ENCODE data around the gene NEGR1.

NEGR1 gene

DNA sequence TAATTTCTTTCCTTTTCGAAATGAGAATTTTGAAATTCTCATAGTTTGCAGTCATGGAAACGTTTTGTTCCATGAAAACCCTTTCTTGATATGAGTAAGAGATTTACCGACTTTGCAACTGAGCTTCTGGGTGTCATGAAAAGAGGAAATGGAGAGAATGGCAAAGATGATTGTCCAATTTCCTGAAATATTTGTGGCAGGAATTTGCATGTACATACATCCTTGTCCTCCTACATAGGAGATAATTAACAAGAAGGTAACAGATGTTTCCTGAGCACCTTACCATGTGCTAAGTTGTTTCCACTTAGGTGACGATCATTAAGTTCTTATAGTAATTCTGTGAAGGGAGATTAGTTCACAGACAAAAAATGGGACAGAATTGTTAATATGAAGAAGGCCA lies 170.7 kb downstream of the NEGR1 start:
- no peak for DNase-seq

DNA sequence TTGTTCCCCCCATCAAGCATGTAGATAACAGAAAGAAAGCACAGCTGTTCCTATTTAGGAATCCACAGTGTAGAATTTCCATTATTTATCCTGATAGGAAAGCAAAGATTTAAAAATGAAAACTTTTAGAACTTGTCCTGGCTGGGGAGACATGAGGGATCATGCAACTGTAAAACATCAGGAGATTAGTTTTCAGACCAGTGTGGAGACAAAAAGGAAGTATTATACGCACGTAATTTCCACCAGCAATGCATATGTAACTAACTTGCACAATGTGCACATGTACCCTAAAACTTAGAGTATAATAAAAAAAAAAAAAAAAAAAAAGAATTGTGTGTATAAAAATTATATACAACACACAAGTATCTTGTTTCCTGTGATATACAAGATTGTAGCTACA lies 172.4 kb downstream of the NEGR1 start:
- DNase-seq = no peak

DNA sequence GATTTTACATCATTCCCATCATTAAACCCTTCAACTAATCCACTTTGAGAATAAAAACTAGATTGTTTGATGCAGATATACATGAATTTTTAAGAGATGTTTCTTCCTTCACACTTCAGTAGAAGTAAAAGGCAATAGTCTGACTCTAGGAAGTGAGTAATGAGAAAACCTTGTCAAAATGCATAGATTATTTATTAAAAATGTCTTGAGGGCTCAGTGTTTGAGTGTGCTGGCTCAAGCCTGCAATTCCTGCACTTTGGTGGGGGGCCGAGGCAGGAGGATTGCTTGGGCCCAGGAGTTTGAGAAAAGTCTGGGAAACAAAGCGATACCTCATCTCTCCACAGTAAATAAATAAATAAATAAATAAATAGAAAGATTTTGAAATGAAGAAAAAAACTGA lies 177.1 kb downstream of the NEGR1 start:
- no peak for DNase-seq

DNA sequence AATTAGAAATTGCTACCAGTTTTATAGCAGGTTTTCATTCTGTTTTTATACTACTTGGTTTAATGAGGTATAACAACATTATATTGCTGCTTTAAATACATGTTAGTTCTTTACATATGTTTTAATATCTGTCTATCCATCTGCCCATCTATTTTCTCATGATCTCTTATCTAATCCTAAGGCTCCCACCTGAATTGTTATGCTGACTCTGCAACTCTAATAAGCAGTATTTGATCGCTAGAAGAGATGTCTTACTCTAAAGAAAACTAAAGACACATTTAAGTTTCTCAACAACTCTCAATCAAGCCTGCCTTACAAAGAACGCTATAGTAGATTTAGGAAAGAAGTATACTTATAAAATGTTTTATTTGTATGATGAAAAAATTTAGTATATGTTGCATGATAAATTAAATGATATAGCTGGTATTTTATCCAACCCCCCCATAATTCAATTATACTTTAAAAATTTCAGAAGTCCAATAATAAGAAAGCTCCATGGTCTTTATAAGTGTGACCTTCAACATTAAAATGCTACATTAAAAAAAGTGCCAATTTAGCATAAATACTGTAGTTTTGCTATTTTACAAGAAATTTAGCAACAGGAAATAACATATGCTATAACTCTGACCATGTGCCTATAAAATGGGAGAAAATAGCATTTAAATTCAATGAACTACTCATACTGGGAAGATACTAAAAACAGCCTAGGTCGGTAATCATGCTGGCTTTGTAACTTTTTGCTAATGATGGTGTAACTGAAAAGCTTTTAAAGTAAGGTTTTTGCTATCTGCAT lies 180.3 kb downstream of the NEGR1 start:
- no peak for DNase-seq

DNA sequence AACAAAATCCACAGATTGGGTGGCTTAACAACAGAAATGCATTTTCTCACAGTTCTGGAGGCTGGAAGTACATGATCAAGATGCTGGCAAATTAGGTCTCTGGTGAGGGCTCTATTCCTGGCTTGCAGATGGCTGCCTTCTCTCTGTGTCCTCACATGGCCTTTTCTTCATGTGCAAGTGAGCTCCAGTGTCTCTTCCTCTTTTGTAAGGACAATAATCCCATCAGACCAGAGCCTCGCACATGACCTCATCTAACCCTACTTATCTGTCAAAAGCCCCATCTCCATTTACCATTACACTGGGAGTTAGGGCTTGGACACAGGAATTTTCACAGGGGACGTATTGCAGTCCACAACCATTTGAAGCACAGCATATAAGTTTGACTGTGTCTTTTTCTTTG lies 181.6 kb downstream of the NEGR1 start:
- DNase-seq = no peak

DNA sequence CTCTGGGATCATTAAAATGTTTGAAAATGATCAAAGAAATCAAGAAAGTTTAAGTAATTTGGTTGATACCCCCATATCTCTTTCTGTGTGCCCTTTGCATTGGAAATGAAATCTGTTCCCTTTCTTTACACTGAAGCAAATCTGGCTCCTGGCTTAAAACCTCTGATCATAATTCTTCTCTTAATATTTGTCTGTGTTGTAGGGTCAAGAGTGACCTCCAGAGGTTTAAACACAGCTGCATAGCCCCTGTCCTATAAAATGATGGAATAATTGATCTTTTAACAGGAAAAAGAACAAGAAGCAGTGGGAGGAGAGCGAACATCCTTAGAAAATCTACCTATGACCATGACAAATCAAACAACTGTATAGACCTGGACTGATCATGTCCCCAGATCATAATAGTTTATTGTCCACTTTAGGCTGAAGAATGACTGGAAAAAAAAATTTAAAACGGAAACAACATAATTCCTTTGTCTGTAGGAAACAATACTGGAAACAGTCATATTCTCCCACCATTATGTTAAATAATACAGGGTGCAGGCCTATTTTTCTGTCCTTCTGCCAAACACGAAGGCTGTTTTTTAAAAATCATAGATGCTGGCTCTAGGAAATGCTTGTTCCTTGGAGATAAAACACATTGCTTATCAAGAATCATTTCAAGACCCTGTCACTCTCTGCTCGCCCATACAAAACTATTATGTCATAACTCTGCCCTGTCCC lies 184.3 kb downstream of the NEGR1 start:
- DNase-seq = no peak

DNA sequence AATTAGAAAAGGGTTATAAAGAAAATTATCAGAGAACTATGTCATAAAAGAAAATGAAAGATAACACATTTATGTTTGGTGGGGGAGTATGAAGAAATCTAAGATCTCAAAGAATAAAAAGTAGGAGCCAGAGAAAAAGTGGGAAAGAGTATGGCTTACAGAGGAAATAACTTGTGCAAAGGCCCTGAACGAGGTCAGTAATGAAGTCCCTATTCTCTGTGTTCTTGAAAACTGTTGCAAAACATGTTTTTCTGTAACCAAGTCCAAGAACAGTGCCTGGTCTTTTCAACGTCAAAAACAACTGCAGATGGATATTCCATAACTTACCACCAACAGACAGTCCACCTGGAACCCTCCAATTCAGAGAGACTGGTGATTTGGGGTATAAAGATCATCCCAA lies 188.1 kb downstream of the NEGR1 start:
- DNase-seq = no peak

DNA sequence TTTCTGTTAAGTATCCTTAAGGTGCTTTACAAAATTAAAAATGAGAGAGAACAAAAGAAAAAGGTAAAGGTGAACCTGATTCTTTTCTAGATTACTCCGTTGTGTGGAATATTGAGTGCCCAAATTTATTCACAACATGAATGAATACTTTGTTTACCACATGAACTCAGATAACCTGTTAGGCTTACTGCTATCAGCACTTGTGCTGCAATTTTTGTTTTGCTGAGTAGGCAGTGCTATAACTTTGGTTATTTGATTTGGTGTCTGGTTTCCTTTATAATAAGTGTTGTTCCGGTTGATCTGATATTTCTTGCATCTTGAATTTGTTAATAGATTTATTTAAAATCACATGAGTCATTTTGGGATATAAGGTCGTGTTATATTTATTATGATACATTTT lies 195.9 kb downstream of the NEGR1 start:
- no peak for DNase-seq

DNA sequence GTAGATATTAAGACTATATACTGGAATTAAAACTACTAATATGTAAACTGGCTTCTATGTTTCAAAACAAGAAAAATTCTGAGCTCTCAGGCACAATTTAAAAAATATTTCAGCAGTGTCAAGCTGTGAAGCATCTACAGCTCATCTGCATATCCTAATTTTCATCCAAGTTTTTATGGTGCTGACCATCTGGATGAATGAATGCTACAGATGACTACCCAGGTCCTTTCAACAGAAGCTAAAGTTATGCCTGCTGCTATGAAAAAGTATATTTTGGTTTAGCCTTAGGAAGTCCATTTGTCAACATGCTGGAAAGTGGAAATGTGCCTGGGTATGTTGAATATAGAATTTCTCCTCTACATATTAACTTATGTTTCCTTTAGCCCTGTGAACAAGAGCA lies 206.9 kb downstream of the NEGR1 start:
- DNase-seq = no peak

DNA sequence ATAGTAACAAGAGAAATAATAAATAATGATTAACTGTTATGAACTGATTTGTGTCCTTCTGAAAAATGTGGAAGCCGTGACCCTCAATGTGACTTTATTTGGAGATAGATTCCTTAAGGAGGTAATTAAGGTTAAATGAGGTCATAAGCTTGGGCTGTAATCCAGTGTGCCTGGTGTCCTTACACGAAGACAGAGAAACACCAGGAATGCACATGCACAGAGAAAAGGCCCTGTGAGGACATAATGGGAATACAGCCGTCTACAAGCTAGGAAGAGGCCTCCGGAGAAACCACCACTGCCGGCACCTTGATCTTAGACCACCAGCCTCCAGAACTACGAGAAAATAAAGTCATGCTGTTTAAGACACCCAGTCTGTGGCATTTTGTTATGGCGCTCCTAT lies 215.9 kb downstream of the NEGR1 start:
- no peak for DNase-seq

DNA sequence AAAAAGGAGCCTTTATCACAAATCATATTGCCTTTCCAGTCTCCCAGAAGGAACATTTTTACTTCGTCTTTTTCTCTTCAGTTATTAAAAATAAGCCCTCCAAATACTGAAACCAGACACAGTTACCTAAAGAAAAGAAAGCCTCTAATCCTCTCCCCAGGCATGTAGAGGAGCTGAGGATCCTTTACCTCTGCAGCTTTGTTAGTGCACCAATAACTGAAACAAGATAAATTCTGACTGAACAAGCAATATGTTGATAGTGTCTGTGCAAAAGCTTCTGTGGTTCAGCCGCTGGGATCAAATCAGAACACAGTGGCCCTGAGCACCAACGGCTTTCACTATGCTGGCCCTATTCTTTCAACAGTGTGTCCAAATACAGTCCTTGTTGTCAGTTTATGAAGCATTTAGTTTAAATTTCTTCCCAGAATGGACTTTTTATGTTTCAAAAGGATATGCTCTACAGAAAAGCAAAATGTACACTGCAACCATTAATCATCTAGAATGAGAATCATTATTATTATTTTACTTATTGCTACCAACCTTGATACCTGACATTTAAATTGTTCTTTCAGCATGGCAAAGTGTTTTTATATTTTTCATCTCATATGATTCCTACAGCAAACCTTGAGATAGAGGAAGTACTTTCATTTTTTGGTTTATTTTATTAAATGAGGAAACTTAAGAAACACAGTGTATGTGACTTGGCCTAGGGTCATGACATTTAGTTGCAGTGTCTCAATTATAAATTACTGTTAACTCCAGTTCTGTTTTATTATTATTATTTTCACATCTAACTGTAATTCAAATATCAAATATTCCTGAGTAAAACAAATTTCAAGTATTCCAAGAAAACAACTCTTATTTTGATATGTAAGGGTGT lies 217.9 kb downstream of the NEGR1 start:
- DNase-seq = no peak

DNA sequence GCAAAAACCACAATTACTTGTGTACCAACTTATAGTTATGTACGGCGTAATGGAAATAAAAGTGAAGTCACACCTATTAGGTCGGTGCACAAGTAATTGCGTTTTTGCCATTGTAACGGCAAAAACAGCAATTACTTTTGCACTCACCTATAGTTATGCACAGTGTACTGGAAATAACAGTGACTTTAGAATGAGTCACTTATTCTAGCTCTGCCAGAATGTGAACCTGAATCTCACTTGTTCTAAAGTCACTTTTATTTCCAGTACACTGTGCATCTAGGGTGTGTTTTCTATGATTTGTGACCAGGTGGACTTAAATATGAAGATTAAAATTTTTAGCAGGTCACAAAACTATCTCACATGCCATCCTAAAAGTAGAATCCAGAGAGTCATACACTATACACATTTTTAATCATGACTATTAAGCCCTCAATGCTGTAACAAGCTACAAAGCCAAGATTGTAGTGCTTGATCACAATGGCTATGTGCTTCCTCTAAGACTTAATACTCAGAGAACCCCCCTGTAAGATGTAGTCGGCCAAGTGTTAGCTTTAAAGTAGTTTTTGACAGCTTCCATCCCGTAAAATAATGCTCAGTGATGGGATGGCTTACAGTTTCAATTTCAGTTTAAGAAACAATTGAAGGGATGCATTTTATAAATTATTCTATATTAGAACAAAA lies 218.8 kb downstream of the NEGR1 start:
- DNase-seq = no peak

DNA sequence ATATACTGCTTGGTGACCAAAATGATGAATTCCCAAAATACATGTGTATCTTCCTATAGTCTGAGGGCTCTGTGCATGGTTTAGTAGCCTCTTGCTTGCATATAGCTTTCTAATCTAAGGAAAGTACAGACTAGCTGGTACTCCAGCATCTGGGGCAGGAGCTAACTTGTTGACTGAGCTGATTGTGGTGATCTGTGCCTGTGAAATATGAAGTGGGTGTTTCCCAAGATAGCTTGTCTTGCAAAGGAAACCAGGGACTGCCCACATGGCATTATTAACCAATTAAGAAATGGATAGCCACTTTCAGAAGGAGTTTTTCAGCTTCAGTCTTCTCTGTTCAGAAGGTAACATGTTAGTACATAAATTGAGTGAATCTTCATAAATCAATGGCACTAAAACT lies 219.8 kb downstream of the NEGR1 start:
- no peak for DNase-seq

DNA sequence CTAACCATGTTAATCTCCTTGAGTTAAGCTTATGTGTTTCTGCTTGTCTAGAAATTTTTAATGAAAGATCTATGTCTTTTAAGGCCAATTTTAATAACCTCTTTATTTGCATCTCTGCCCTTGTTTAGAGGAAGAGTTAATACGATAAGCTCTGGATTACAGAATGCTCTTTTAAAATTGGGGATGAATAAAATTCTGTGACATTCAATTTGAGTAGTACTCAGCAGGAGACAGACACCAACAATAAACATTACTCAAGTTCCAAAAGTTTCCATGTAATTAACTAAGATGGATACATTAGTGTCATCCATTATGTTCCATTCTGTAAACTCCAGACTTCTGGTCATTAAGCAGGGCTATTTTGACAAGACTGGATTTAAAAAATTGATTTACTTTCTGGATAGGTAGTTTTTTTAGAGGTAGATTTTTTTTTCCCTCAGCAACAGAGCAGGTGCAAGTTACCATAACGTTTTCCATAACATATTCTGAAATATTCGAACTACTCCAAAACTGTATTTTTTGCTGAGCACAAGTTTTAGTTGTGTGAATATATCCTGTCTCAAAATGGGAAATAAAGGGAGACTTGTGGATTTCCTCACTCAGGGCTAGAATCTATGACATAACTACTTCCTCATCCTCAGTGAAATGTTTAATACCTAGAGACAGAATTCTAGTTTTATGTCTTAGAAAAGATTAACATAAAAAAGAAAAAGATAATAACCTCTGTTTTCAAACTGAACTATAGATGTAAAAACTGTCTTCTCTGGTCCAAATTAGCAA lies 221.7 kb downstream of the NEGR1 start:
- DNase-seq = no peak

DNA sequence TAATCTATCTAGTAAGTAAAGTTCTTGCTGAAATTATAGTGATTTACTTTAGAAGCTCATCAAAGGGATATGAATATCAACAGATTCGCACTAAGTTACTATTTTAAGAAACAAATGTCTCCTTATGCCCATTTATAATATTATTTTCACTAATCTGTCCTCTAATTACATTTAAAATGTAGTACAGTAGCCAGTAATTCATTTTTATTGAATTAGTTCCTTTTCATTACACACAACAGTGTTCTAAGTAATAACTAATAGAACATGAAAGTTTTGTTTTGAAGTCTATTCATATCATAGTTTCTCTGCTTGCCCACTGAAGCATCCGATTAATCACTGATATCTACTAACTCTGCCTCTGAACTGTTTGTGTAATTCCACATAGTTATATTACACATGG lies 225.8 kb downstream of the NEGR1 start:
- DNase-seq = no peak

DNA sequence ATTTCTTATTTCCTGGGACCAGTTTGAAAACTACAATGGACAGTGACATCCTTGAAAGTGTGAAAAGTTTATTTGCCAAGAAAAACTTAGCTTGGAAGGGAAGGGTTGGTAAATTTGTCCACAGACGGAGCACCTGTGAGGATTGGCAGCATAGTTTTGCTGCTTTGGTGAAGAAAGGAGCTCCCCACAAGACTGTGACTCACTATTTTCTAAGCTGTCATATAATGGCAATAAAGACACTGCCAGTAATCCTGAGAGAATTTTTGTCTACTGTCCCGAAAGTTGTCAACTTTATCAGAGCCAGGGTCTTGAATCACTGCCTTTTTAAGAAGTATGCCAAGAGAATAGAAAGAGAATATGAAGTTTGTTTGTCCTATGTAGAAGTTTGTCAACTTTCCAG lies 230.8 kb downstream of the NEGR1 start:
- no peak for DNase-seq

DNA sequence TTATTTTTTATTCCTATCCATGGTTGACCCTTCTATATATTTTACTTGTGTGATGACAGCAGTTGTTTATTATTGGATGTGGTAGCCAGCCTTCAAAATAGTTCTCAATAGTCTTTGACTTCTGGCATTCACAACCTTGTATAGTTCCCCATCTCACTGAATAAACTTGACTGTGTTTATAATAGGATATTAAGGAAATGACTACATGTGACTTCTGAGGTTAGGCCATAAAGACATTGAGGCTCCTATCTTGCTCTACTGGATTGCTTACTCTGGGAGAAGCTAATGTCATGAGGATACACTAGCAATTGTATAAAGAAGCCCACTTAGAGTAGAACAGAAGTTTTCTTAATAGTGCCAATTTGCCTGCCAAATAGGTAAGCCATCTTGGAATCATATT lies 231.8 kb downstream of the NEGR1 start:
- no peak for DNase-seq

DNA sequence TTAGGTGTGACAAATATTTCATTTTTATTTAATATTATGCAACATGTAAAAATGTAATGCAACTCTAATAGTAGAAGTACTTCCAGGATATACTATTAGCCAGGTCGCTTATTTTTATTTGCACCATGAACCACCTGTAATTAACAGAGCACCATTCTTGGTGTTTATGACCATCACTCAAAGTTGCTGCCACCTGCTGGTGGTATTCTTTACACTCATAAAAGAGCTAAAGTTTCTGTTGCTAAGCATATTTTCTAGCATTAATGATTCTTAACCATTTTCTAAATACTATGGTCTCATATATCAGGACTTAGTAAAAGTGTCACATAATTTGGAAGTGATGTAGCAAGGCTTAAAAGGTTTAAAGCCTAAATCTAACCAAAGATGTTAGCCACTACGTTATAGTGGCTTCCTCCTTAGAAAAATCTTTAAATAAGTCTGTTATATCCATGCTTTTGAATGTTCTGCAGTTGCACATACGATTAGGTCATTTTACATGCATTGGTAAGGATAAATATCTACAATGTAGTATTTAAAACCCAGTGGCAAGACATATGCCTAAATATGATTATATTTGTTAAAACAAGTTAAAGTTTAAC lies 244.5 kb downstream of the NEGR1 start:
- no peak for DNase-seq

DNA sequence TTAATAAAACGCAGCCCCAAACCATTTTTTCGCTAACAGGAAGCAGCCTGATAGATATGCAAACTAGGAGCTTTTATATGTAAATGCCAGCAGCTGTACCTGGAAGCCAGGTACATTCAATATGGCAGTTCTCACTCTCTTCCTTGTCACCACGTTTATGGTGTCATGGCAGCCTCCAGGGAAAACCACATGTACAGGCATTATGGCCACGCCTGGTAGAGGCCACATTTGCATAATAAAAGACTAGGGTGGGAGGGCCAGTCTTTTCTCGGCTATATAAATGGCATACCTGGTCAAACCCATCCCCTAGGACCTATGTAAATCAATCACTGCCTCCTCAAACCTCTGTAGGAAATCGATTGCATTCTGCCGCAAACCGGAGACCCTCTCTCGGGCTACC lies 247.5 kb downstream of the NEGR1 start:
- no peak for DNase-seq

DNA sequence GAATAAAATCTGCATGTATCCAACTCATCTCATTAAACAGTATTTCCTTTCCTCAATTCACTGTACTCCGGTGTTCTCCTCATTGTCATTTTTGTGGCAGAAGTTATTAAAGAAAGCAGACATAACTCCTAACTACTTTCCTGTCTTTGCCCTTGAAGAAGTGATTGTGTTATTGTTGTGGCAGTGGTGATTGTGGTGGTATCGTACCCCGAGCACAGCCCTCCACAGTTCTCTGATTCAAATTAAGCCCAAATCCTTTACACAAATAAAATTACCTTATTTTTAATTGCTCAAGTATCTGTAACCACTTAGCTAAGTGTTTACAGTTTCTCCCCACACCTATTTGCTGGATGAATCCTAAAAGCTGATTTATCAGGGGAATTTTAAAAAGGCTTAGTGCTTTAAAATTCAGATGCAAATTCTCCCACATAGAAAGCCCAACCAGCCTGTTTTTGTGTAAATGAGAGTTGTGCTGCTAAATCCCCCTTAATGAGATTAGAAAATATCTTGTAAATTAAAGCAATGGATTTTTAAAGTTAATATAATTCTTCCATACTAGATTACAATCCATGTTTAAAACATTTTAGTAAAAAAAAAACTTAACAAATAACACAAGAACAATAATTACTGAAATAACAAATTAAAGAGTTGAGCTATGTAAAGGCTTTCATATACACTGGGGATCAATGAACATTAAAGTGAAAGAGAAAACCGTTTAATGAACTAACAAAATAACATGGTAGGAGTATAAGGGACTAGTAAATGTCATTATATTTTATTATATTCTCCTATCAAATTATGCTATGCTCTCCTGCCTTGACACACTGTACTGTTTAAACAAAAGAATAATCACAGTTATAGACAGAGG lies 259.0 kb downstream of the NEGR1 start:
- no peak for DNase-seq

DNA sequence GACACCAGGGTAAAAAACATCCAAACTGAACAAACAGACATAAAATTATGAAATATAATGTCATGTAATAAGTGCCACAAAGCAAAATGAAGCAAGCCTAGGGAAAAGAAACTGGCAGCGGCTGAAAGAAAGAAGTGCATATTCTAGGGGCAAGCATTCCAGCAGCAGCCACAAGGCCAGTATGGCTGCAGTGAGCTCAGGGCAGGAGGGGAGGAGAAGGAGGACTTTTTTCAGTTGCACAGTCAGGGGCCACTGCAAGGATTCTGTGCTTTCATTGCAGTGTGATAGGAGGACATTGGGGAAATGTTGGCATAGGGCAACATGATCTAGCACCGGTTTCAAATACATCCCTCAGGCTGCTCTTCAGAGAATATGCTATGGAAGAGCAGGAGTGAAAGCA lies 263.8 kb downstream of the NEGR1 start:
- no peak for DNase-seq
